Amygdala (tissue), 56 donors: ENCODE data around the gene PLA2G4F.

Experiments used
- DNase-seq, 56 donors: peaks; one replicate each; lab custom pipeline; 2025; lab: John Stamatoyannopoulos, UW

Gene PLA2G4F

DNA sequence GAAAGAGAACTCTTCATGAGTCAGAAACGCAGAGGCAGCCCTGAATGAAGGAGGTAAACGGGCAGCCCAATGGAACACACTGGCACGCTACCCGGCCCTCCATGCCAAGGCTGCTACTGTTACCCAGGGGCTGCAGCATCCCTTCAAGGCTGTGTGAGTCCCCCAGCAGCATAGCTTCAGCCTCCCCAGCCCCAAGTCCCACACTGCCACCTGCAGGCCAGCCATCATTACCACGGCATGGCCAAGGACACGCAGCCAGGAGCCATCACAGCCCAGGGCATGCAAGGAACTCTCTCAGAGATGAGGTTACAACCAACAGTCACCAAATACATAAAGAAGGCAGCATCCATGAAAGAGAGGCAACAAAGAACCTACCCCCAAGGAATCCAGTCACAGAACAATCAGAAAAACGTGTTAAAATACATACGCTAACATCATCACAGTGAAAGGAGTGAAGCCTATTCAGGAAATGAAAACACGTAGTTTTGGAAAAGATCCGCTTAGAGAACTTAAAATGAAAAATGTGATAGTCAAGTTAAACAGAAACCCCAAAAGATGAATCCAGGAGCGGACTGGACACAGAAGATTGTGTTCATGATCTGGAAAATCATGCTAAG, 22.4 kb downstream of the PLA2G4F start:
- DNase-seq = peak in 19 of 56 donors; percentile 12 to 52 (median 24)

DNA sequence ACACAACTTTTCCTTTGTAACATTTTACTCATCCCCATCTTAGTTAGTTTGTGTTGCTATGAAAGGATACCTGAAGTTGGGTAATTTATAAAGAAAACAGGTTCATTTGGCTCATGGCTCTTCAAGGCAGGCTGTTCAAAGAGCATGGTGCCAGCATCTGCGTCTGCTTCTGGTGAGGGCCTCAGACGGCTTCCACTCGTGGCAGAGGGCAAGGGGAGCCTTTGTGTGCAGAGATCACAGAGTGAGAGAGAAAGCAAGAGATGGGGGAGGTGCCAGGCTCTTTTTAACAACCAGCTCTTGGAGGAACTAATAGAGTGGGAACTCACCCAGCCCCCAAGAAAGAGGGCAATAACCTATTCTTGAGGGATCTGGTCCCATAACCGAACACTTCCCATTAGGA, 23.1 kb downstream of the PLA2G4F start:
- DNase-seq = no peak

DNA sequence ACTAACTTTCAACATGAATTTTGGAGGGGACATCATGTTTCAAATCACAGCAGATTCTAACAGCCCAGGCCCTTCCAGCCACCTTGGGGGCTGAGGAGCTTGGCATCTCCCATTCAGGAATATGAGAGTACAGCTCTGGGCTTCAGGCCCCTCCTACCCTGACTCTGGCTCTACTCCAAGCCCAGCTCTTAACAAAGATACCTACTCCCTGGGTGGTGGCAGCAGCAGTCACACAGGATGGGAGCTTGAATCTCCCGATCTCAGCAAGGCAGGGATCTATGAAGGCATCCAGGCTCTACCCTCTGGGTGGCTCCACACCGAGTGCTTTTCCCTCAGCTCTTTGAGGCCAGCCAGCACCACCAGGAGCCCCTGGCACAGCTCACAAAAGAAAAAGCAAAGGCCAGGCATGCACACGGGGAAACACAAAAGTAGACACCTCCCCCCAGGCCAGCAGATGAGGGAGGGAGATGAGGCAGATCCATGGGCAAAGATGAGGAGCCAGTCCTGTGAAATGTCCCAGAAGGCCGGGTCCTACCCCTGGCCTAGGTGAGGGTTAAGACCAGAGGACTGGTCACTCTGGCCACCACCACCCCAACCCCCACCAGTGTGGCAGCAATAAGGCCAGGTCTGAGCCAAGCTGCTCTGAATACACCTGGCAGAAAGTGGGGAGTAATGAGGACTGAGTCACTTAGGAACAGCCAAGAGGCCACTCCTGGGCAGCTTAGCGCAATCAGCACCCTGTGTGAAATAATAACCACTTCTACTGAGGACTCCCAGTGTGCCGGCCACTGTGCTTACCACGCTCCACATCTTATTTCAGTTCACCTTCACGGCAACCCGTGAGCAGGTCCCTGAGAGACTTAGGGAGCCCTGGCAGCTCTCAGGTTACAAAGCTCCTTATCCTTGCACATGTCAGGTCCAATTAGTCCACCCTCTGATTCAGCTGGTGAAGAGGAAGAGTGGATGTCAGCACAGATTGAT, 24.3 kb downstream of the PLA2G4F start:
- DNase-seq = no peak

DNA sequence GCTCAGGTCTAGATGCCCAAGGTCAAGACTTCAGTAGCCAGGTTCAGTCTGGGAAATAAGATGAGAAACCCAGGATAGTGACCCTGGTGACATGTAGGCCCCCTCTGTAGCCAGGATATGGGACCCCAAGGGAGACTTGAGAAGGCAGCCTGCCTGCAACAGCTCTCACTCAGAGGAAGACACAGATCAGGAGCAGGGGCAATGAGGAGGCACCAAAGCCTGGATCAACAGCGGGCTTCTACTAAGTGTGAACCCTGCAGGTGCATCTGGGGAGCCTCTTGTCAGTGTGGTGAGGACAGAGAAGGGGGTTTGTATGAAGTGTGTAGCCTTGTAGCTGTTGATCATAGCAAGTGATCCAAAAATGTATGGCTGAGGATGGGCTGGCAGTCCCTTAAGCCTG, 25.4 kb downstream of the PLA2G4F start:
- no peak for DNase-seq

DNA sequence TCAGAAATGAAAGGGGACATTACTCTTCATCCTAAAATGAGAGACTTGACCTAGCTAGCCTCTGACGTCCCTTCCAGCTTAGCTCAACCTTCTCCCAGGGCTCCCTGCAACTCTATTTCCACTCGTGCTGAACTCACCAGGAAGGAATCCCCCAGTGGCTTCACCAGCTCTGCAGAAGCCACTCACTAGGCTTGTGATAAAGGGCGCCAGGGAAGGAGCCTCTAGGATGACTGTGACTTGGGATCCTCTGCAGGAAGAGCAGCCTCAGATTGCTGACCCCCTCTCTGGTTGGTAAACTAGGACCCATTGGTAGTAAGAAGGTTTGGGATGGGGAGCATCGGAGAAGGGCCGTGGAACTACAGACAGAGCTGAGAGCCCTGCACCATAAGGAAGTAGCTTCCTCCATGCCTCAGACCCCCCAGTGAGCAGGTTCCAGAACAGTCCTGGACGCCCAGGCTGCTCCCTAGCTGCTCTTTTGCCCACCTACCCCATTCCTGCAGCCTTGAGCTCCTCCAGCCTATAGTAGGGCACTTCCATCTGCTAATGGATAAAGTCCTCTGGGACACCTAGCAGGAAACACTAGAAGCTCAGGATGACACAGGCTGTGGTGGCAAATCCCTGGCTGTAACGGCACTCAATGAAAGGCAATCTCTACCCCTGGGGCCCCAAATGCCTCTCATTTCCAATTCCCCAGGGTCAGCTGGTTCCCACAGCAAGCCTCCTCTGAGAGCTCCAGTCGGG, 26.0 kb downstream of the PLA2G4F start:
- no peak for DNase-seq

DNA sequence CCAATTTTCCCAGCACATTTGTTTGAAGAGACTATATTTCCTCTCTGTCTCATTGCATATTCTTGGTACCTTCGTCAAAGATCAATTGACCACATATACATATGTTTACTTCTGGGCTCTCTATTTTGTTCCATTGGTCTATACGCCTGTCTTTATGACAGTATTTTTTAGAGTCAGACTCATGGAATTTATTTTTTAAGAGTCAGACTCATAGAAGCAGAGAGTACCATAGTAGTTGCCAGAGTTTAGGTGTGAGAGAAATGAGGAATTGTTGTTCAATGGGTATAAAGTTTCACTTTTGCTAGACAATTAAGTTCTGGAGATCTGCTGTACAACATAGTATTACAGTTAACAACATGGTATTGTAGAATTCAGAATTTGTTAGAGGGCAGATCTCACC, 27.1 kb downstream of the PLA2G4F start:
- DNase-seq = no peak

DNA sequence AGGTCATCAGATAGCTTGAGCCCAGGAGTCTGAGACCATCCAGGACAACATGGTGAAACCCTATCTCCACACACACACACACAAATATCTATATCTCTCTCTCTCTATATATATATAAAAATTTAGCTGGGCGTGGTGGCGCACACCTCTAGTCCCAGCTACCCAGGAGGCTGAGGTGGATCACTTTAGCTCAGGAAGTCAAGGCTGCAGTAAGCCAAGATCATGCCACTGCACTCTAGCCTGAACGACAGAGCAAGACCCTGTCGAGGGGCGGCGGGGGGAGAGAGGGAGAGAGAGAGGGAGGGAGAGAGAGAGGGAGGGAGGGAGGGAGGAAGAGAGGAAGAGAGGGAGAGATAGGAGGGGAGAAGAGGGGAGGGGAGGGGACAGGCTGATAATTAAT, 28.0 kb downstream of the PLA2G4F start:
- DNase-seq = no peak

DNA sequence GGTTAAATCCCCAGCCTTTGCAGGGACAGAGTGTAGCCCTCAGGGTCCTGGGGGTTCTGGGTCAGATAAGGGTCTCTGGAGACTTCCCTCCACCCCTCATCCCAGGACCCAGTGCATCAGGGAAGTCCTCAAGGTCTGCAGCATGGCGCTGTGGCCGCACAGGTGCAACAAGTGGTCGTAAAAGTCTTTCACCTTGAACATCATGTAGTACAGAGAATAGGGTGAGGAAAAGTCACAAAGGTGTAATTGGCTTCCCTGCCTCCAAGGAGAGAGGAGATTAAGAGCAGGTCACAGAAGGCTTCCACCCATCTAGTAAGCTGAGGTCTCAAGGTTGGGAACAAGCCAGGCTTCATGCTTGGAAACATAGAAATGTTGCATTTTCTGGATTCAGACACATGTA, 32.9 kb downstream of the PLA2G4F start:
- DNase-seq = no peak

DNA sequence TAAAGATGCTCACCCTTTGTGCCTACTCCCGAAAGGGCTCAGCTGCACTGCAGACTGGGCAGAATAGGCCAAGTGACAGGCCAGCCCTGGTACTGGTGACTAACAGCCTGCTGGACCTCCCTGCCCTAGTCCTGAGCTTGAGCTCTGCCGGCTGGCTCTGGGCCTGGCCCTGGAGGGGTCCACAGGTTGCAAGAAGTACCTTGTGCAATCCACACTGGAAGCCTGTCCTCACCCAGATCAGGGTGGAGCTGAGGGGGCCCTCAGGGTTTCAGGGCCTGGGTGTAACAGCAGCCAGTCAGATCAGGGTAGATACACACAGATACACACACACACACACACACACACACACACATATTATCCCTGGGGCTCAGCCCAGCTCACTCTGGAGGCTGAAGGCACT, 34.8 kb downstream of the PLA2G4F start:
- no peak for DNase-seq

DNA sequence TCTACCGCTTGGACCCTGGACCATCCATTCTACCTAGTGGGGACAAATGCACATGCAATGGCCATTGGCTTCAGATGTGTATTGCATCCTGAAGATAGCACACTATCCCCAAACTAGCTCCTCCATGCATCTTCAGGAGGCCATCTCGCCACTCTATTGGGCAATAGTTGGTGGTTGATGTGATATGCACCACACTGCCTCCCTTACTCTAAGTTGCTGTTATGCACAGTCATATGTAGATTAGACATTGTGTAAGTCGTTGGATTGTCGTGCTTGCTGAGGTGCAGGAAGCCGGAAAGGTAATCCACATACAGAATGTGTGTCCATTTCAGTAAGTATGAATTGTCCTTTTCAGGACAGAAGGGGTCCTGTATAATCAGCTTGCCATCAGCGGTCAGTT, 35.4 kb downstream of the PLA2G4F start:
- no peak for DNase-seq

DNA sequence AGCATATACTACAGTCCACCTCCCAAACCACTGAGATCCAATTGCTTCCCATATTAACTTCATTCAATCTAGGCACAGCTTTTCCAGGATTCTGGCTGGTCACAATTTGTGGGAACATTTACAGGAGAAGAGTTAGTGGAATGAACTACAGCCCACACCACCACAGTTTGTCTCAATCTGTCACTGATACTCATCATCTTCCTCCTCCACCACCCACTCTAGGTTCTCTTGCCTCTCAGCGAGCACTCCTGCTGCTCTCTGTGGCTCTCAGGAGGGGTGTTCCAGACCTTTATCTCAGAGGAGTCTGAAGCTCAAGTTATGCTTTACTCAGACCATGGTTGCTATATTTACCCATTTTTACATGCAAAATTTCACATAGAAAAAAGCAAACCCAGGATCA, 36.2 kb downstream of the PLA2G4F start:
- peak in 1 of 56 donors; percentile 5 for DNase-seq

DNA sequence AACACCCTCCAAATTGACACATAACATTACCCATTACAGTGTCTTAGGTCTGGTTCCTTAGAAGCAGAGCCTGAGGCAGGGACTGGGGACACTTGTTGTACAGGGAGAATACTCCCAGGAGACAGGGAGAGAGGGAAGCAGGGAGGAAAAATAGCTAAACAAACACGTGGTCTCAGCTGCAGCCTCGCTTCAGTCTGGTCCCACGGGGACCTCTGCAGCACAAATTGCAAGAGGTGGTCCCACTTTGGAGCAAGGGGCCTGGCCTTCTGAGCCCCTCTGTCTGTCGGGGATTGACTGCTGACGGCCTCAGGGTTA, 37.0 kb downstream of the PLA2G4F start:
- no peak for DNase-seq

DNA sequence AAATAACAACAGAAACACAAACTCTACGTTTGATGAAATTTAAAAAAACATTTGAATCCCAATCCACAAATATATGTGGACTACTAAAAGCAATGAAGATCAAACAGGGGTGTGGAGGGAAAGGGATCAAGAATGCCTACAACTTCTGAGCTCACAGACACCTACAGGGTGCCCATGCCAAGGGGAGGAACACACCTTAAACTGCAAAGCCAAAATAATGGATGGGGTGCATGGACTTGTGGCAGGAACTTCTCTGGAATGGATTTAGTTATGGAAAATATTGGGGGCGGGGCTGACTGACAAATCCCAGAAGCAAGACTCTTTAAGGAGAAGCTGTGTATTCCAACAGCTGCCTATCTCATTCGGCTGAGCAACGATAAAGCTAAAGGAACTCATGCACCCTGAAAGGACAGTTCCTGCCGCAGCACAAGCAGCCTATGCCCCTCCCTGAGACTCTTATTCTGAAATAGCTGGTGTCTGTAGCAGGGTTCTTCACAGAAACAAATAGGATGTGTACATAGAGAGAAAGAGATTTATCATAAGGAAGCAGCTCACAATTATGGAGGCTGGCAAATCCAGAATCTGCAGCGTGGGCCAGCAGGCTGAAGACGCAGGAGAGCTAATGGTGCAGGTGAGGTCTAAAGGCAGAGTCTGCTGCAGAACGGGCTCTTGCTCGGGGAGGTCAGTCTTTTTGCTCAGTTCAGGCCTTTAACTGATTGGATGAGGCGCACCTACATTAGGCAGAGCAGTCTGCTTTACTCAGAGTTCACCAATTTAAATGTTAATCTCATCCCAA, 37.6 kb downstream of the PLA2G4F start:
- DNase-seq = peak in 1 of 56 donors; percentile 12

DNA sequence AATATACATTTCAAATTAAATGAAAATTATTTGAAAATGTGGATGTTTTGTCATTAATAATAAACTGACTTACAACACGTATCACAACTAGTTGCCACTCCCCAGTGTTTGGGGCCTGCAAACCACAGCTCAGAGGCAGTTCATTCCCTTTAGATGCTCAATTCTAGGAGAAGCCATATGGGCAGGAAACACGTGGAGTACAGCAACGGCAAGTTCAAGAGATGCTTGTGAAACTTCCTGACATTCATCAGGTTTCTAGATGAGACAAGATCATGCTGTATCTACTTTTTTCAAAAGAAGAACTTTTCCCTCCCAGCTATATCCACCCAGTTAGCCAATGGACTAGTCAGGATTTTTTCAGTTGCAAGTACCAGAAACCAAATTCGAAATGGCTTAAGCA, 44.5 kb downstream of the PLA2G4F start:
- DNase-seq = peak in 1 of 56 donors; percentile 11

DNA sequence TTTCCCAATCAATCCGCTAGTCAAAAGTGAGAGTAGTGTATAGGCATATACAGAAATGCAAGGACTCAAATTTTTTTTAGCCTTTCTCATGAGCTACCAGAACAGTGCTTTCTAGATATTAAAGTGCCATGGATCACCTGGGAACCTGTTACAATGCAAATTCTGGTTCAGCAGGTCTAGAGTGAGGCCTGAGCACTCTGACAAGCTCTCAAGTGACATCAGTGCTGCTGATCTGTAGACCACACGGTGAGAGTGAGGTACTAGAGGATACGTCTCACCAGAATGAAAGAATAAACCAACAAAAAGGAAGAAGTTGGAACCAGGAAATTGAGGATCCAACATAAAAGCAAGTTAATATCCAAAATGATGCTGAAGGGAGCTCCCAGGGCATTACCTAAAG, 46.1 kb downstream of the PLA2G4F start:
- no peak for DNase-seq

DNA sequence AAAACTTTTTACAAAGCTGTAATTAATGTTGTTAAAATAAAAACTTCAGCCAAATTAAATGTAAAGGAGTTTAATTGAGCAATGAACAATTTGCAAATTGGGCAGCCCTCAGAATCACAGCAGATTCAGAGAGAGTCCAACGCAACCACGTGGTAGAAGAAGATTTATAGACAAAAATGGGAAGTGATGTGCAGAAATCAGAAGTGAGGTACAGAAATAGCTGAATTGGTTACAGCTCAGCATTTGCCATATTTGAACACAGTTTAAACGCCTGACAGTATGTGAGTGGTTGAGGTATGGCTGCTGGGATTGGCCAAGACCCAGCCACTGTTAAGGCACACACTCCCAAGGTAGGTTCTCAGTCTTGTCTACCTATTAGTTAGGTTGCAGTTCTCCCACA, 47.6 kb downstream of the PLA2G4F start:
- no peak for DNase-seq

DNA sequence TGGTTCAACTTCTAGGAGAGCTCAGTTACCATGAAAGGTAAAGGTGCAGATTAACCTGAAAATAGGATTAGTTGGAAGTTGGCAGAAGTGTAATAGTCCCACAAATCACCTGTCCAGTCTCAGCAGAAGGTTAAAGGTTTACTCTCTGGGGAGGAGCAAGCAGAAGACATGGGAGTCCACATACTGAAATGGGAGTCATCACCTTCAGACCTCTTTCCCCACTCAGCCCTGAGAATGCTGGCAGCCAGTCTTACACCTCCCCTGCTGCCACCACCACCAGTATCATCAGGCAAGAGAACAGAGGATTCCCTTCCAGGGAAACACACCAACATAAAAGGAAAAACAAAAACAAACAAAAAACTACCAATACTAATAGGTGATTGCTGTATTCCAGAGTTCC, 48.2 kb downstream of the PLA2G4F start:
- no peak for DNase-seq

DNA sequence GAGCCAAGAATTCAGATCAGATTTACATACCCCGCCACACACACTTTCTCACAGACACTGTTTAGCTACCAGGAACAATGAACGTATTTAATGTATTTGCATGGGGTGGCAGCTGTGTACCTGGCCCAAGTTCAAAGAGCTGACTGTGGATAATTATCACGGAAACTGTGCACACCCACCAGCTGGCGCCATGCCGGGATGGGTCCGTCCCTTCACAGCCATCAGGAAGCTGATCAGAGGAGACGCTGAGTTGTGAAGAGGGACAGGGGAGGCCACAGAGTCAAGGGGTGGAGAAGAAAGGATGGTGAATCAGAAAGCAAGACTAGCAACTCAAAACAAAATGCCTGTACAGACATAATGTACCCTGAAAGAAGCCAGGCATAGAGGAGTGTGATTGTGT, 49.0 kb downstream of the PLA2G4F start:
- peak in 17 of 56 donors; percentile 13 to 79 (median 25) for DNase-seq

DNA sequence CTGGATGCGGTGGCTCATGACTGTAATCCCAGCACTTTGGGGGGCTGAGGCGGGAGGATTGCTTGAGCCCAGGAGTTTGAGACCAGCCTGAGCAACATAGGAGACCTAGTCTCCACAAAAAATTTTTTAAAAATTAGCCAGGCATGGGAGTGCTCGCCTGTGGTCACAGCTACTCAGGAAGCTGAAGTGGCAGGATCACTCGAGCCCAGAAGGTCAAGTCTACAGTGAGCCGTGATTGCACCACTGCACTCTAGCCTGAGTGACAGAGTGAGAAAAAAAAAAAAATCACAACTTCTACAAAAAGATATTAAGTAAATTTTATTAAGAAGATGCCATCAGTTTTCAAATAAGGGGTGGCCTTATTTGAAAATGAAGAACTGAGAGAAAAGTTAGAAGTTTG, 50.1 kb downstream of the PLA2G4F start:
- DNase-seq = no peak

DNA sequence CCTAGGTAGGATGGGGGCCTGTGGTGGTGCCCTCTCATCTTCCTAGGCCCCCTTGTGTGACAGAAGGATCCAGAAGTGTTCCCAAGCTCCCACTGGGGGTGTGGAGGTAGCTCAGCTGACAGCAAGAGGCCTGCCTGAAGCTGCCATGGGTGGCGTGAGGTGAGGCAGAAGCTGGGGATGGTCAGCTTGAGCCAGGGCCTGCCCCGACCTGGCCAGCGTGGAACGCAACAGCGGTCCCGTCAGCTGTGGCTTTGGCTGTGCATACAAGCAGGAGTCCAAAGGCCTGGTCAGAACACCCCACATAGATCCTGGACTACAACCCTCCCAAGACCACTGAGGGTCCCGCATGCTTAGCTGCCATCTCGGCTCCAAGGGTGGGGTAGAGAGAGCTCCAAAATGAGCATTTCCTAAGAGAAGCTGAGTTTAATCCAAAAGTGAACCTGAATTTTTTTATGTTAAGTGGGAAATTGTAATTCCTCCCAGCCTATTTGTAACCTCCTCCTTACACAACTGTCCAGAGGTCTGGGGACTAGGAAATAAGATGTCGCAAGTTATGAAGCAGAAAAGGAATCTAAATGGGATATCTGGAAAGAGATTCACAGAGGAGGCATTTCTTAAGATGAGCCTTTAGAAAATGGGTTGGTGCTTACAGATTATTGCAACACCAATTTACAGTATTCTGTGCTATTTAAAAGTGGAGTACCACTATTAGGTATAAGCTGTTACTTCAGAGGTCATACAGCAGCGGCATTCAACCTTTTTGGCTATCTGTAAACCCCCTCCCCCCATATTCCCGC, 52.1 kb downstream of the PLA2G4F start:
- DNase-seq = no peak
